PC-3 (cell line): ENCODE data around the gene FALEC.

Experiments used
- EZH2 ChIP-seq: fragments of 300-600 bp; sonication (generic); IDR thresholded peaks from one replicate; pipeline ENCODE4 v1.6.1; 2017; ENCODE audit warnings: antibody characterized with exemption, mild to moderate bottlenecking, low read length; ENCODE audit not compliant: unreplicated experiment
- TF ChIP-seq, protein P1 (sequence below): fragments of 300-600 bp; sonication (generic); conservative IDR thresholded peaks from 2 replicates; pipeline ENCODE4 v1.5.1; 2017; ENCODE audit warnings: antibody characterized with exemption, low read depth, mild to moderate bottlenecking, low read length

DNA sequence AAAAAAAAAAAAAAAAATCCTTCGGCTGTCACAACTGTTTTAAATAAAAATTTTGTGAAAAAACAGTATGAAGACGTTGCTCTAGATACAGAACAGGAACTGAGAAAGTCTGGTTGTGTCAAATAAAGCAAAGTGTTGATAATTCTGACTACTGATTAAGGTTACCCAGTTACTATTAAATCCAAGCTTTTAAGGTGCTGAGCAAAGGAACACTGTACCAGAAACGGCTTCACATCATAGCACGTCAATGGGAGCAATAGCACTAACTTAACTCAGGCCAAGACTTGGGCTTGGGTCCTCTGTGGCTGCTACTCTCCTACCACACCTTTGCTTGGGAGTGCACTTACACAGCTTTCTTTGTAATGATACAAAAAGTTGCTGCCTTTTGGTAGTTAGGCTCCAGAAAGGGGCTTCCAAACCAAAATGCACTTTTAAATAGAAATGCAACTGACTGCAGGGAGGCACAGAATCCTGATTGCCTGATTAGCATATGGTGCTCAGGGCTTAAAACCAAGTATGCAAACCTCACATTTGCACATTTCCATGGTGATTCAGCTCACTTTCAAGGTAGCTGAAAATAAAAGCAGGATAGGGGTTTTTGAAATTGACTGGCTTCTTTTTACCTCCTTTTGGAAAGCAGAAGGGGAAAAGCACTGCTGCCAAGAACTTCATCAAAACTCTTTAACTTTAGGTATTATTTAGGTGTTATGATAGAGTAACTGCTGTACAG lies 57.5 kb downstream of the FALEC start:
- TF ChIP-seq, protein P1, sequence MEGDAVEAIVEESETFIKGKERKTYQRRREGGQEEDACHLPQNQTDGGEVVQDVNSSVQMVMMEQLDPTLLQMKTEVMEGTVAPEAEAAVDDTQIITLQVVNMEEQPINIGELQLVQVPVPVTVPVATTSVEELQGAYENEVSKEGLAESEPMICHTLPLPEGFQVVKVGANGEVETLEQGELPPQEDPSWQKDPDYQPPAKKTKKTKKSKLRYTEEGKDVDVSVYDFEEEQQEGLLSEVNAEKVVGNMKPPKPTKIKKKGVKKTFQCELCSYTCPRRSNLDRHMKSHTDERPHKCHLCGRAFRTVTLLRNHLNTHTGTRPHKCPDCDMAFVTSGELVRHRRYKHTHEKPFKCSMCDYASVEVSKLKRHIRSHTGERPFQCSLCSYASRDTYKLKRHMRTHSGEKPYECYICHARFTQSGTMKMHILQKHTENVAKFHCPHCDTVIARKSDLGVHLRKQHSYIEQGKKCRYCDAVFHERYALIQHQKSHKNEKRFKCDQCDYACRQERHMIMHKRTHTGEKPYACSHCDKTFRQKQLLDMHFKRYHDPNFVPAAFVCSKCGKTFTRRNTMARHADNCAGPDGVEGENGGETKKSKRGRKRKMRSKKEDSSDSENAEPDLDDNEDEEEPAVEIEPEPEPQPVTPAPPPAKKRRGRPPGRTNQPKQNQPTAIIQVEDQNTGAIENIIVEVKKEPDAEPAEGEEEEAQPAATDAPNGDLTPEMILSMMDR, result no peak
- no peak for TF ChIP-seq EZH2
